ENCODE data around the gene C2CD4C. TPM values are rescaled to one million over a fixed set of nuclear protein-coding genes. Genes with fewer than 3 reads are reported as not detected.

Gene C2CD4C
- total RNA-seq, 1 donor, result not detected

Small RNA genes lying within 50 kb of the gene (small RNA-seq; reads per million reads assigned to genes)
- gene RNA5SP462, result not detected

Other genes with a start within 250 kb of the C2CD4C start
- 1.1 and 1.5 TPM in 2 replicates for gene PLPP2, start 117.7 kb downstream of the C2CD4C start, total RNA-seq
- gene MIER2, start 64.4 kb downstream of the C2CD4C start, total RNA-seq, result 10.9 and 14.8 TPM in 2 replicates
- gene SHC2, start 51.9 kb upstream of the C2CD4C start, total RNA-seq, result 0.36 and 1.5 TPM in 2 replicates
- 0.59 and 0.72 TPM in 2 replicates for gene MADCAM1, start 87.3 kb upstream of the C2CD4C start, total RNA-seq
- 38.3 and 47.8 TPM in 2 replicates for gene TPGS1, start 98.3 kb upstream of the C2CD4C start, total RNA-seq
- gene CDC34, start 122.6 kb upstream of the C2CD4C start, total RNA-seq, result 32.9 and 40.4 TPM in 2 replicates
- under 0.01 TPM in 1 of 2 replicates, not detected in the other for gene GZMM, start 134.9 kb upstream of the C2CD4C start, total RNA-seq
- 273 and 291 TPM in 2 replicates for gene BSG, start 163.4 kb upstream of the C2CD4C start, total RNA-seq
- 1.2 and 1.4 TPM in 2 replicates for gene HCN2, start 180.7 kb upstream of the C2CD4C start, total RNA-seq
- 16.6 and 18.6 TPM in 2 replicates for gene POLRMT, start 224.4 kb upstream of the C2CD4C start, total RNA-seq
- not detected in 2 replicates for gene FGF22, start 230.7 kb upstream of the C2CD4C start, total RNA-seq